Activated gamma-delta T cell treated with anti-CD3 and anti-CD28 coated beads, Interleukin-2, amount 50 U/mL, for 16 hours (primary cell): ENCODE data around the gene GTPBP2.
A peak's percentile ranks its signal among the peaks of the same experiment; 100 is the strongest.
"Not testable (repeated sequence)": the region's sequence is repeated elsewhere in the genome, so short reads cannot be mapped to it uniquely, and the experiment has no call there.

Experiments used
- DNase-seq: peaks from one replicate; pipeline ENCODE4 v3.0.0-alpha.2; 2020; ENCODE audit warnings: low read depth

The GTPBP2 gene

DNA sequence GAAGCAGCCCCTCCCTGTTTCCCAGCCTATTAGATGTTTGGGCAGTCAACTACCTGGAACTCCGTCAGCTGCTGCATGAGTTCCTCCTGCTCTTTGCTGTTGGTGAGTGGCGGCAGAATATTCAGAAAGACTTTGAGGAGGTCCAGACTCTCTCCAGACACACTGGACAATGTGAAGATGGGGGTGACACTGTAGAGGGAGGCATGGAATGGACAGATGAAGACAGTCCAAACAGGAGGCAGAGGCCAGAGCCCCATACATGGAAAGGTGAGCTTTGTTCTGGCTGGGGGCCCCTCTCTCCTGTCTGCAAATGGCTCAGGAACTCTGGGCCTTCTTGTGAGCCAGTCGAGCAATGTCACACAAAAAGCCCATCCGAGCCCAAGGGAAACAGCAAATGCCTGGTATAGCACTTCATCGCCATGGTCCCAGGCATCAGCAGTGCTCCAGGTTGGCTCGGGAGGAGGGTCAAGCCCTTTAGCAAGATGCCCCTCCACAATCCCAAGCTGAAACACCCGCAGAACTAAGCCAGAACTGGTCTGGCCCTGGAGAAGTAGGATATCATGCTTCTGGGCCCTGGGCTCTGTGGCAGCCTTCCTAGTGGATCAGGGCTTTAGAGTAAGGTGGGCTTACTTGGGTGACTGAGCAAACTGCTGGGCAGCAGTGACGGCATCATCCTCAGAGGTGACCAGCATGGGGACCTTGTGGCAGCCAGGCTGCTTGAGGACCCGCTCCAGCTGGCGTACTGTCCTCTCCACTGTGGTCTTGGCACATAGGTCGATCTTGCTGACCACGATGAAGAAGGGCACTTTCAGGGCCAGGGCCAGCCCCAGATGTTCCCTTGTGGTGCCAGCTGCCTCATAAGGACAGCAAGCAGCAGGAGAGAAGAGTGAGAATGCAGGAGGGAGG lies 4.9 kb downstream of the GTPBP2 start:
- DNase-seq, result no peak

DNA sequence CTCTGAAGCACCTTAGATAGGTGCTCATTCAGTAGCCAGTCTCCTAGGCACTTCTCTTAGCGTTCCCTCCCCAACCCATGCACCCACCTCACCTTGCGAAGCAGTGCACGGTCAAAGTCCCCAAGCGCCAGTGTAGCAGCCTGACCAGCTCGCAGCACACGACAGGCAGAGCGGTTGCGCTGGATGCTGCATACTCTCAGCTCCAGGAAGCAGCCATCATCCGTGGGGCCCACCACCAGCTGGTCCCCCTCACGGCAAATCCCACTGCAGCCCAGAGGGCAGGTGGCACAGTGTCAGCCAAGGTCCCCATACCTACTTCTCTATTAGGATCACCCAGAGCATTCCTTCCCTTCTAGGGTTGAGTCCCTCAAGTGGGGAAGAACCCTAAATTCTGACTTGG lies 6.5 kb downstream of the GTPBP2 start:
- no peak for DNase-seq

DNA sequence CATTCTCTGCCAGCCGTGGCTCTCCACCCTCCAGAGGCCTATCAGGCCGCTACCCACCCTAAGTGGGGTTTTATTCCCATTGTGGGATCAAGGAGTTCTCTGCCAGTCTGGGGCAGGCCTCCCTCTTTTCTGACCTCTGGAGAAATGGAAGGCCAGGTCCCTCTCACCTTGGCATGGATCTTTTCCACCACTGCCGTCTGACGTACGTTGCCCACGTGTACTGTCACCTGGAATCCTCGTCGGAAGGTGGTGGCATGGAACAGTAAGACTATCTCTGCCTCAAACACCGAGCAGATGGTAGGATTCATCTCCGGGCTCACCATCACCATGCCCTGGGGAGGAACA lies 7.3 kb downstream of the GTPBP2 start:
- DNase-seq, result no peak

DNA sequence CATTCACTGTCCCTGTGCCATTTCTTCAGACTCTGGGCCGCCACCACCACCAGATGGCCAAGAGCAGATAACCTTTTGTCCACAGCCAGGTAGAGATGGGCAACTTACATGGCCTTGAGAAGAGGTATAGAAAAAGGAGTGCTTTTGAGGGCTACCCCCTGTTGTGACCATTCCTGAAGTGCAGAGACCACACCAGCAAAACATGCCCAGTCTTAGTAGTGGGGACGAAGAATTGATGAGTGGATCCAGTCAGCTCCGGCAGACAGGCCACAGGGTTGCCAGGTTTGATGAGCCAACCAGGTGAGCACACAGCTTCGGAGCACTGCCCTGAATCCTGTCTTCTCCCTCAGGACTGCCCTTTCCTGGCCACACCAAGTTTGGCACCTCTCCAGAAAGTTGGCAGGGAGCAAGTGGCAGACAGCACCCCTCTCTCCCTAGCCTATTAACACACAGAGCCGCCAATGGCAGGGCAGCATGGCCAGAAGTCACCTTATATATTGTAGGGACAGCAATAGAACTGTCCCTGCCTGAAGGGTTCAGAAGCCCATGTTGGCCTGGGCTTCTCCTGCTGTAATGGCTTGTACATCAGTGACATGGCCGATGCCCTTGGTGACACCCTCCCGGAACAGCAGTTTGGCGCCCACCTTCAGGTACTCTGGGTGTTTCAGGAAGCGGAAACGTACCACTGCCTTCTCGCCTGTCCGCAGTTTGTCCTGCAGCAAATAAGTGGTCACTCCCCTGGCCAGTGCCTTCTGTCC lies 7.8 kb downstream of the GTPBP2 start:
- no peak for DNase-seq

DNA sequence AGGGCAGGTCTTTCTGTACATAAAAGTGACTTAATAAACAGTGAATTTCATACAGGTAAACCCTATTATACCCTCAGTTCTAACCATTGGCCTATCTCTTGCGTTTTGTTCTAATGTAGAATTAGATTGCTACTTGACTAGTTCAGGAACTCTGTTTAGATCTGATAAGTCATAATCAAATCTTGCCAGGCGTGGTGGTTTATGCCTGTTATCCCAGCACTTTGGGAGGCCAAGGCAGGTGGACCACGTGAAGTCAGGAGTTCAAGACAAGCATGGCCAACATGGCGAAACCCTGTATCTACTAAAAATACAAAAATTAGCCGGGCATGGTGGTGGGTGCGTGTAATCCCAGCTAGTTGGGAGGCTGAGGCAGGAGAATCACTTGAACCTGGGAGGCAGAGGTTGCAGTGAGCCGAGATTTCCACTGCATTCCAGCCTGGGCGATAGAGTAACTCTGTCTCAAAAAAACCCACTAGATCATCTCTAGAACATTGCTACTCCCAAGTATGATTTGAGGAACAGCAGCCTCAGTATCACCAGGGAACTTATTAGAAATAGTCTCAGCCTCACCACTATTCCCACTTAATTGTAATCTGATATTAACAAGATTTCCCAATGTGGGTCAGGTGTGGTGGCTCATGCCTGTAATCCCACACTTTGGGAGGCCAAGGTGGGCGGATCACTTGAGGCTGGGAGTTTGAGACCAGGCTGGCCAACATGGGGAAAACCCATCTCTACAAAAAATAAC lies 12.2 kb downstream of the GTPBP2 start:
- no peak for DNase-seq

DNA sequence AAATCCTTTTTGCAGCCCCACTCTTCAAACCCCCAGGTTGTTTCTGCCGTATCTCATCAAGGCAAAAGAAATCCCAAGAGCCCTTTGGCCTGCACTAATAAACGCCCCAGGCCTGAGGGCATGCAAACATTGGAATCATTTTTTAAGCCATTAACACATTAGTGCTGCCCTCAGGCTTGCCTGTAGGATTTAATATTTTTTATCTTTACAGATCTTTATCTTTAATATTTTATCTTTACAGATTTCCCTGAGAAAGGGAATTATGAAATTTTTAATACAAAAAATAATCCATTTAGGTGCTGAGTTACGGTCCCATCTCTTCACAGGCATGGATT lies 14.7 kb downstream of the GTPBP2 start:
- DNase-seq, result no peak

DNA sequence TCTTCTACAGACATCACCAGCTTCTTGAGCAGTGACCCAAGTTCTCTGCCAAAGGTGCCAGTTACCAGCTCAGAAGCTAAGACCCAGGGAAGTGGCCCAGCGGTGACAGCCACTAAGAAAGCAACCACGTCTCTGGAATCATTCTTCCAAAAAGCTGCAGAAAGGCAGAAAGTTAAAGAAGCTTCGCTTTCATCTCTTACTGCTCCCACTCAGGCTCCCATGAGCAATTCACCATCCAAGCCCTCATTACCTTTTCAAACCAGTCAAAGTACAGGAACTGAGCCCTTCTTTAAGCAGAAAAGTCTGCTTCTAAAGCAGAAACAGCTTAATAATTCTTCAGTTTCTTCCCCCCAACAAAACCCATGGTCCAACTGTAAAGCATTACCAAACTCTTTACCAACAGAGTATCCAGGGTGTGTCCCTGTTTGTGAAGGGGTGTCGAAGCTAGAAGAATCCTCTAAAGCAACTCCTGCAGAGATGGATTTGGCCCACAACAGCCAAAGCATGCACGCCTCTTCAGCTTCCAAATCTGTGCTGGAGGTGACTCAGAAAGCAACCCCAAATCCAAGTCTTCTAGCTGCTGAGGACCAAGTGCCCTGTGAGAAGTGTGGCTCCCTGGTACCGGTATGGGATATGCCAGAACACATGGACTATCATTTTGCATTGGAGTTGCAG lies 15.2 kb downstream of the GTPBP2 start:
- DNase-seq, result no peak

DNA sequence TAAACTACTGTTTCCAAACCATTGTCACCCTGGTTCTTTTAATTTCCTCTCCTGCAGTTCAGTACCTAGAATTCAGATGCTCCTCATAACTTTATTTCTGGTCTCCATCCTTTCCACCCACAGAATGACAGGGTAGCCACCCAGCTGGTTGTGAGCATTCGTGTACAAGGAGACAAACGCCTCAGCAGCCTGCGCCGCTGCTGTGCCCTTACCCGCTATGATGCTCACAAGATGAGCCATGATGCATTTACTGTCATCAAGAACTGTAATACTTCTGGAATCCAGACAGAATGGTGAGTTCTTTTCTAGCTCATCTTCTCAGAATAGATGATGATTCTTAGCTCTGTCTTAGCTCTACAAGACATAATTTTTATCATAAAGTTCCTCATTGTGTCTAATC lies 18.6 kb downstream of the GTPBP2 start:
- no peak for DNase-seq

DNA sequence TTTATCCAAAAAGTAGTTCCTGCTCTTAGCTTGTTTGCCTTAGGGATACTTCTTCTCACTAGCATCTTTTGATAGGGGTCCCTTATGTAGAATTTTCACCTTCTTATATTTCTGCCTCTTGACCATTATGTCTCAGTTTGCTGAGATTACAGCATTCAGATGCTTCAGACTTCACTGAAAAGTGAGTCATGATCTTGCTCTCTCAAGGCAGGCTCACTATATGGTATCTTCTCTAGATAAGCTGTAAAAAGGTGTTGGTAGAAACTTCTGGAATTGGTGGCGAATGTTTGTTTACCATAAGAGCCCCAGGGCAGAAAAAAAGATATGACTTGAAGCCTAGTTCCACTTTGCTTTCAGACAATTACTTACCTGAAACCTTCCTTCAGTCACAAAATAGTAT lies 19.7 kb downstream of the GTPBP2 start:
- DNase-seq, result no peak

DNA sequence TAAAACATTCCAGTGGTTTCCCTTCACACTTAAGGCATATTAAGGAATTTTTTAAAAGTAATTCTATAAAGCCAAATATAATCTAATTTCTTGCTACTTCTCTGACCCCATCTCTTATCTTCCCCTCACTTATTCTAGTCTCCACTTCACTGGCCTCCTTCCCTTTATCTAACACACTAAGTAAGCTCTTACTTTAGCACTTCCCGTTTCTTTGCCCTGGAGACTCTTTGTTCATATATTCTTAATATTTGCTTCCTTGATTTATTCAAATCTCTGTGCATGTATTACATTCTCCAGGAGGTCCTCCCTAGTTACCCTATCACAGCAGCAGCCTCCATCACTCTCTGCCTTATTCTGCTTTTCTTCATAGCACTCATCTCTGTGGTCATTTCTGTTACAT lies 20.3 kb downstream of the GTPBP2 start:
- no peak for DNase-seq

DNA sequence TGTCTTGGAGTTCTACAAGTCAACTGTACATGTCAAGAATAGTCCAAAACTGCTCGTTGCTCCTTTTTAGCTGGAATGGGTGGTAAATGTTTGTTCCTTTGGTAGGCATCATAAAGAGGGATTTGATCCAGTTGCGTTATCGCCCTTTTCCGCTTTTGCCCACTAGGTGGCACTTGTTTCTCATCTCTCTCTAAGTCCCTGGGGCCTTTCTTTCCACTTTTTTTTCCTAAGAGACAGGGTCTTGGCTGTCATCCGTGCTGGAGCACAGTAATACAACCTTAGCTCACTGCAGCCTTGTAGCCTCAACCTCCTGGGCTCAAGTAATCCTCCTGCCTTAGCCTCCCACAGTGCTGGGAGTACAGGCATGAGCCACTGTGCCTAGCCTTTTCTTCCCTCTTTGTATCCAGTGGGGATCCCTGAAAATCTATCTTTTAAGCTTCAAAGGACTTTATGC lies 20.7 kb downstream of the GTPBP2 start:
- peak; percentile 40 for DNase-seq

DNA sequence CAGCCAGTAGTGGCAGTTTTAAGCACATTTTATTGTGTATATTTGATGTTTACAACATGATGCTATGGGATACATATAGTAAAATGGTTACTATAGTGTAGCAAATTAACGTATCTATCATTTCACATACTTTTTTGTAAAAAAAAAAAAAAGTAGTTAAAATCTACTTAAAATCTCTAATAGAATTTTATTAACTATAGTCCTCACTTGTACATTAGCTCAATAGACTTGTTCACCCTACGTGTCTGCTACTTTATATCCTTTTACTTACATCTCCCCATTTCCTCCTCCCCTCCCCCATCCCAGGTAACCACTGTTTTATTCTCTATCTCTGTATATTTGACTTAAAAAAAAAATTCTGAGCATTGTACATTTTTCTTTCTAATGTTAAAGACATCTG lies 23.0 kb downstream of the GTPBP2 start:
- no peak for DNase-seq

DNA sequence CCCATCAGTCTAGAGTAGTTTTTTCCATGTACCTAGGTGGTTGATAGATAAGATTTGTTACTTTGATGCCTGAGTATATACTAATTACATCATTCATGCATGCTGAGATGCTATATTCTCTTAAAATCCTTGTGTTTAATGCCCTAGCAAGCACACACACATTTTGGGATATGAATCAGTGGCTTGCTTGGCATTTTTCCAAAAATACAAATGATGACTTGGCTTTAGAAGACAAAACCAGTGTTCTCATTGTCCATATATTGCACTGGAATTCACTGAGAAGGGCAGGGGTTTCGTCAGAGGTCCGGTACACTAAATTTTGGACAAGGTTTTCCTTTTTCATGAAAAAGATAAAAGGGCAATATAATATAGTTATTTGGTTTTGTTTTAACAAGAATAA lies 24.9 kb downstream of the GTPBP2 start:
- no peak for DNase-seq

DNA sequence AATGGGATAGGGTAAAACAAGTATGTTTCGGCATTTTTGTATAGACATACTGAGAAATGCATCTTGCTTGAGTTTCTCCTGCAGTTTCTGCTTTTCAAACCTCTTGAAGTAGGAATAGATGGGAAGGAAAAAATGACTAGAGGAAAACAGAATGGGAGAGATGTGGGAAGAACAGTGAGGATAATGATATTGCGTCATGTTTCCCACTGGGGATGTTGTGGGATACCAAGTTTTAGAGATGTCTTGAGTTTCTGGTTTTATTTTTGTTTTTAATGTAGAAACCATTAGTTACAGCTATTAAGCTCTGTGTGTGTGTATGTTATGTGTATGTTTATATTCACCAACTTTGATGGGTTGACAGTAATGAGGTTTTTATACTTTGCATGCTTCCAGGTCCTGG lies 28.5 kb downstream of the GTPBP2 start:
- DNase-seq, result no peak

DNA sequence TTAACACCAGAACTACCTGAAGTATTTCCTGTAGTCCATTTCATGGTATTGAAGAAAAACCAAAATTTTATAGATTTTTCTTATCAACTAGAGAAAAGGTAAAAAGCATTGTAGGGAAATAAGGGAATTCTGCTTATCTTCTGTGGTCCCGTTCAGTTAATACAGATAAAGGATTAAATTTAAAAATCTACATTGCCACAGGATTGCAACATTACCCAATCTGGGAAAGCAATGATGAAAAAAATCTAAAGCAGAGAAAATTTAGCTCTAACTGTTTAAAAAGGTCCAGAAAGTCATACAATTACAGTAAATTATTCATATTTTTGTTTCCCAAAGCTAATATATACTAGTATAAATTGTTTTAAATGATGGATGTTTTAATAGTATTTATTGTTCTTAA lies 35.1 kb downstream of the GTPBP2 start:
- no peak for DNase-seq

DNA sequence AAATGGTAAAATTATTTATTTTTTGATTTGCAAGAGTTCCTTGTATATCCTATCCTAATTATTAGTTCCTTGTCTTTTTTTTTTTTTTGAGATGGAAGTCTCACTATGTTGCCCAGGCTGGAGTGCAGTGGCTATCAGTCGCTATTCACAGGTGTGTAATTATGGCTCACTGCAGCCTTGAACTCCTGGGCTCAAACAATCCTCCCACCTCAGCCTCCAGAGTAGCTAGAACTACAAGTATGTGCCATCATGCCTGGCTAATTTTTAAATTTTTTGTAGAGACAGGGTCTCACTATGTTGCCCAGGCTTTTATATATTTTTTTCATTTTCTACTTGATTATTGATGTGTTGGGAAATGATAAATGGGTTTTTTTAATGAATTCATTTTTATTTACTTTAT lies 39.5 kb downstream of the GTPBP2 start:
- not testable (repeated sequence) for DNase-seq

DNA sequence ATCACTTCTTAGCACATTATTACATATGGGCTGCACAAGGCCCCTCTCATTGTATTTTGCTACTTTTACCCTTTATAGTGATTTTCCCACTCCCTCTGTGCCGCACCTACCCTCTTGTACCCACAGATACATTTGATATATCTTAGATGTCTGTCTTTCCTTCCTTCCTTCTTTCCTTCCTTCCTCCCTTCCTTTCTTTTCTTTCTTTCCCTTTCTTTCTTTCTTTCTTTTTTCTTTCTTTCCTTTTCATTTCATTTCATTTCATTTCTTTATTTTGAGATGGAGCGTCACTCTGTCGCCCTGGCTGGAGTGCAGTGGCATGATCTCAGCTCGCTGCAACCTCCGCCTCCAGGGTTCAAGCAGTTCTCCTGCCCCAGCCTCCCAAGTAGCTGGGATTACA lies 40.9 kb downstream of the GTPBP2 start:
- DNase-seq, result no peak

DNA sequence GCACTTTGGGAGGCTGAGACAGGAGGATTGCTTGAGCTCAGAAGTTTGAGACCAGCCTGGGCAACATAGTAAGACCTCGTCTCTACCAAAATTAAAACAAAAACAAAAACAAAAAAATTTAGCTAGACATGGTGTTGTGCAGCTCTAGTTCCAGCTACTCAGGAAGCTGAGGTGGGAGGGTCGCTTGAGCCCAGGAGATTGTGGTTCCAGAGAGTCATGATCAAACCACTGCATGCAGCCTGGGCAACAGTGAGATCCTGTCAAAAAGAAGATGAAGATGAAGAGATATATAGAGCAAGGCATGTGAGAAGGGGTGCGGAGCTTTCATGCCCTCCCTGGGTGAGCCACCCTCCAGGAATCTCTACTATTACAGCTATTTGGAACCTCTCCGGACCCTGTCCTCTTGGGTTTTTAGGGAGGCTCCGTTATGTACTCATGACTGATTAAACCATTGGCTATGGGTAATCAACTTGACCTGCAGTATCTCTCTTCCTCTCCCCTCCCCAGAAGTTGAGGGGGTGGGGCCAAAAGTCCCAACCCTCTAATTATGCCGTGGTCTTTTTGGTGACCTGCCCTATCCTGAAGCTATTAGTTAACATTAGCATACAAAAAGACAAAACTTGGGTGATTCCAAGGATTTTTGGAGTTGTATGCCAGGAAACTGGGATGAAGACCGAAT lies 44.0 kb downstream of the GTPBP2 start:
- DNase-seq, result no peak

DNA sequence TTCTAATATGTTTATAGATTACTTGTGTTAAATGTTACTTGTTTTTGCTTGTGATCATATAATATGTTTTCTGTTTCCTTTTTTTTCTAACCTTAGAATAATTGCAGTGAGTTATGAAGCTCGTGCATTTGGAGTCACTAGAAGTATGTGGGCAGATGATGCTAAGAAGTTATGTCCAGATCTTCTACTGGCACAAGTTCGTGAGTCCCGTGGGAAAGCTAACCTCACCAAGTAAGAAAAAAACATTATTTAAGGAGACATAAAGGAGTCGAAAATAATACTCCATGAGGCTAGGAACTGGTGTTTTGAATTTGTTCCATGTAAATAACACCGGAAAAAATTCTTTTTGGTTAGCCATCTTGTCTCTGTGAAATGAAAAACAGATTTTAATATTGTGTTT lies 46.2 kb downstream of the GTPBP2 start:
- DNase-seq, result no peak

DNA sequence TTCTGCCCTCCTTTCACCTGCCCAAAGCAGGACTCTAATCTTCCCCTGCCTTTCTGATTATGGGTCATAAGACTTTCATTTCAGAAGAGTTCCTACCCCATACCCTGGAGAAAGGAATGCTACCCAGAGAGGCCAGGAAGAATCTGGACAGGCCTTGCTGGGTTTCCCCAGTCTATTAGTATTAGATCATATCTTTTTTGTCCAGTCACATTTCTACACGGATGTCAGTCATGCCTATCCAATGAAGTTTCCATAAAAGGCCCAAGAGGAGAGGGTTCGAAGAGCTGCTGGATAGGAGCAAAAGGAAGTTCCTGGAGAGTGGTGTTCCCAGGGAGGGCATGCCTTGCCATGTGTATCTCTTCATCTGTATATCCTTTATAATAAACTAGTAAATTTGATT lies 49.9 kb downstream of the GTPBP2 start:
- no peak for DNase-seq

DNA sequence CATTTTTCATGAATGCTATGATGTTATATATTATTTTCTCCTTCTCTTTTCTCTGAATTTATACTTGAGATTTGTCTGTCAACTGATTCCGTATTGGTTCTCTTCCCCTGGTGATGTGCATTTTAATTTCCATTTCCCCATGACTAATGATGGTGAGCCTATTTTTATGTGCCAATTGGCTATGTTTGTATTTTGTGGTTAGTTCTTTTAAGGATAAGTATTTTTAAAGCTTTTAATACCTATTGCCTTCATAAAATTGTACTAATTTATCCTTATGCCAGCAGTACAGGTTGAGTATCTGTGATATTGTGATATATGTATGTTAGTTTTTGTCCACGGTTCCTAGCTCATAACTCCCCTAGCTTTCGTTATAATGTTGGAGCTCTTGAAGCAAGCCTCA lies 50.3 kb downstream of the GTPBP2 start:
- no peak for DNase-seq
